Mesenteric fat pad (tissue), 1 donor: ENCODE data around the gene OR2L3. TPM values are rescaled to one million over a fixed set of nuclear protein-coding genes. Genes with fewer than 3 reads are reported as not detected.

Experiments used
- total RNA-seq: library from RNA; stranded (reverse); fragmentation: NEBNext Ultra II Directional; extraction: Animal tissue kit (Norgen Biotek cat#: 25700); gene quantifications from one replicate; pipeline ENCODE4 v1.2.1, GENCODE V29; 2021
- donor health status: DM: yes; HTN: yes; CAD: no.

OR2L3 gene
- total RNA-seq, 1 donor from 2014 or later = not detected

Other genes starting within 250 kb of the OR2L3 start
- gene OR14A16, start 222.7 kb upstream of the OR2L3 start, total RNA-seq = not detected
- not detected for gene OR11L1, start 204.9 kb upstream of the OR2L3 start, total RNA-seq
- 0.96 TPM for gene TRIM58, start 189.6 kb upstream of the OR2L3 start, total RNA-seq
- gene OR2W3, start 151.2 kb upstream of the OR2L3 start, total RNA-seq = not detected
- gene OR2T8, start 126.6 kb upstream of the OR2L3 start, total RNA-seq = not detected
- not detected for gene OR2AJ1, start 121.9 kb upstream of the OR2L3 start, total RNA-seq
- not detected for gene OR2L8, start 98.0 kb upstream of the OR2L3 start, total RNA-seq
- not detected for gene OR2AK2, start 81.6 kb upstream of the OR2L3 start, total RNA-seq
- gene OR2L5, start 33.2 kb upstream of the OR2L3 start, total RNA-seq = not detected
- gene OR2L2, start 16.8 kb upstream of the OR2L3 start, total RNA-seq = 0.10 TPM
- not detected for gene OR2L13, start 48.3 kb downstream of the OR2L3 start, total RNA-seq
- gene OR2M5, start 98.3 kb downstream of the OR2L3 start, total RNA-seq = not detected
- not detected for gene OR2M2, start 128.0 kb downstream of the OR2L3 start, total RNA-seq
- not detected for gene OR2M3, start 150.4 kb downstream of the OR2L3 start, total RNA-seq
- gene OR2M4, start 184.6 kb downstream of the OR2L3 start, total RNA-seq = not detected
- not detected for gene OR2T33, start 231.1 kb downstream of the OR2L3 start, total RNA-seq